Measurements from ENCODE around the gene FOXJ2.
A peak's percentile ranks its signal among the peaks of the same experiment; 100 is the strongest.
"Not testable (repeated sequence)": the region's sequence is repeated elsewhere in the genome, so short reads cannot be mapped to it uniquely, and the experiment has no call there.

FOXJ2 gene

DNA sequence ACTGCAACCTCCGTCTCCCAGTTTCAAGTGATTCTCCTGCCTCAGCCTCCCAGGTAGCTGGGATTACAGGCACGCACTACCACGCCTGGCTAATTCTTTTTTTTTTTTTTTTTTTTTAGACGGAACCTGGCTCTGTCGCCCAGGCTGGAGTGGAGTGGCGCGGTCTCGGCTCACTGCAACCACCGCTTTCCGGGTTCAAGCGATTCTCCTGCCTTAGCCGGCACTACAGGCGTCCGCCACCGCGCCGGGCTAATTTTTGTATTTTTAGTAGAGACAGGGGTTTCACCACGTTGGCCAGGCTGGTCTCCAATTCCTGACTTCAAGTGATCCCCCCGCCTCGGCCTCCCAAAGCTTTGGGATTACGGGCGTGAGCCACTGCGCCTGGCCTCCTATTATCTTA, 1.5 kb upstream of the FOXJ2 start:
- DNase-seq: not testable (repeated sequence)

DNA sequence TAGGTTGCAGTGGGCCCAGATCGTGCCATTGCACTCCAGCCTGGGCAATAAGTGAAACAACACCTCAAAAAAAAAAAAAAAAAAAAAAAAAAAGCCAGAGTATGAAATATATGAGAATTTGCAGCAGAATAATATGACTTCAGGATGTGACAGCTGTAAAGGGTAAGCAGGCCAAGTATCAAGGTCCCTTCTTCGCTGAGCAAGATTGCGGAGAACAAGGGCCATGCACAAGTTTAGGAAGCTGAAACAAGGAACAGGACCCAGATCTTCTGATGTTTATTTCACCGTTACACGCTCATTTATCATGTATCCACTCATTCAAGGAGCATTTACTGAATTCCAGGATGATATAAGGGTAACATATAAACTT, 659 bp upstream of the FOXJ2 start:
- DNase-seq: no peak

DNA sequence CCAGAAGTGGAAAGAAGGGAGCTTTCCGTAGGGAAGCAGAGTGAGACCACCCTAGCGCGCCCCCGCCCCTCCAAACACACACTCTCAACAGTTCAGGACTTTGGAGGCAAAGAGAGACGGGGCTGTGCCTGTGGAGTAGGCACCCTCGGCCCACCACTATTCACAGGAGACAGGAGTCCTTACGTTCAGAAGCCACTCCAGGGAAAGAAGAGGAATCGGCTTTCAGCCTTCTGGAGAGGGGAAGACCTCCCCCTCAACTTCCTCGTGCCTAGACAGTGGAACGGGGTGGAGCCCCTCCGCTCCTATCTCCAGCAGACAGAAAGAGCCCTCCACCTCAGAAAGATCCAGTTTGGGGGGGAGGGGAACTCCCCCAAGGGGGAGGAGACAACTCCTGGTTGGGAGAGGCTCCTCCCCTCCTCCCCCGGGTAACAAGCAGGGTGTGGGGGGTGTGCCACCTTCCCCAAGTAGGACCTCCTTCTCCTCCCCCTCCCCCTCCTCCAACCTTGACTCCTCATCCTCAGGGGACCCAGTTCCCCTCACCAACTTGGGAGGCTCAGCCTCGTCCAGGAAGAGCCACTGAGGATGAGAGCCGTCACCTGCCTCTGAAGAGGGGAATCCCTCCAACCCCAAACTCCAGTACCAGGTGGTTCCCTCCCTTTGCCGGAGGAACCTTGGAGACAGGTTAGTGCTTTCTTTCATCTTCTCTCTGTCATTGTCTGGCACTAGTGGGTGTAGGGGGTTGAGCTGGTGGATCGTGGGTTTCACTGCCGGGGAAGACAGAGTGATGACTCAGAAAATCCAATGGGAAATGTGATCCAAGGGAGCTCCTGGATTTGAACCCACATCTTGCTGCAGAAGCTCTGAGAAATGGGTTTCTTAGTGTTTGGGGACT, 883 bp downstream of the FOXJ2 start:
- DNase-seq: no peak

DNA sequence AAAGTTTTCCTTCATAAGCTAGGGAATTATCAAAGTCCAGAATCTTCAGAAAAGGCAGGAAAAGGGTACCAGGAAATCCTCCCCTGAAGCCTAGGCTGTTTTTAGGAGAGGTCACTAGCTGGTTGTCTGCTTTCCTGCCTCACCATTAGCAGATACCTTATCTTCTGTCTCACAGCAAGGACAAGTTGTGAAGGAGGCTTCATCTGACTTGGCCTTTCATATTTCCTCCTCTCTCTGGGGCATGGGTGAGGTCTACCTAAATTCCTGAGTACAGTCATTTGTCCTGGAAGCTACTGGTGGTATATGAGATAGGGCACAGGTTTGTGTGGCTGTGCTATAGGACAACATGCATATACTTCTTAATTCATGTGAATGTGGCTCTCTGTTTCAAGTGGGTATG, 2.3 kb downstream of the FOXJ2 start:
- DNase-seq: no peak

DNA sequence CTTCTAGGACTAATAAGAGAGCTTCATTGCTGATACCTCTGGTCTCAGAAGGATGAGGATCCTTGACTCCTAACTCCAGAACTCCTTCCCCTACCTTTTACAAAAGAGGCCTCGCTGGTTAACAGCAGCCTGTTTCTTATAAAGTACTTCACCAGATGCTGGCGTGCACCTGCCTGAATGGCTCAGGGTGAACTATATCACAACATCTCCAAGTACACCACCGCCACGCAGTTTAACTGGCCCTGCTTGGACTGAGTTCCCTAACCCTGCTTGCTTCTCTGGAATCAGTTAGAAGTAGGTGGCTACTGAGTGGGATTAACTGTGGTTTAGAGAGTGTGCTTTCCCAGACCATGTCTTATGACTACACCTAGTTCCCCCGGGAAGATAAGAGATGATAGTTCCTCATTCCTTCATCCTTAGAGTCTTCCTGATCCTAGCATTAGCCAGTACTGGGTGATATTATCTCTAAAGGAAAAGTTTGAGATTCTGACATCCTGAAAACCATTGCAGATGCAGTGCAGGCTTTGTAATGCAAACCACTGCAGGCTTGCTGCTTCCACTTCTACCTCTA, 3.0 kb downstream of the FOXJ2 start:
- DNase-seq: no peak

DNA sequence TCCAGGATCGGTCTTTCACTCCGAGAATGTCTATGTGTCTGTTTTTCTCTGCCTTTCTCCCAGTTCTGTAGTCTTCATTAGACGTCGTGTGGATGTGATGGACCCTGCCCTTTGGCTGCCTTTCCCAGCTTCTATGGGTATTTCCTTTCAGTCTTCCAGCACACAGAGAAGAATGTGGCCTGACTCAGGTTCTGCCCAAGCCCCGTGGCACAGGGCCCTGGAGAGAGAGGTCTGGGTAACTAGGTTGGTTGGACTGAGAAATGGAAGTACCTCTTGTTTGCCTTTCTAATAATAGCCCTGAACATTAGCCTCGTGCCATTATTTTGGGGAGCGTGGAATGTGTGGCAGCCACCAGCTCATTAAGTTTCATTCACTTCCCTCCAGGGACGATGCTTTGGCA, 3.8 kb downstream of the FOXJ2 start:
- no peak for DNase-seq

DNA sequence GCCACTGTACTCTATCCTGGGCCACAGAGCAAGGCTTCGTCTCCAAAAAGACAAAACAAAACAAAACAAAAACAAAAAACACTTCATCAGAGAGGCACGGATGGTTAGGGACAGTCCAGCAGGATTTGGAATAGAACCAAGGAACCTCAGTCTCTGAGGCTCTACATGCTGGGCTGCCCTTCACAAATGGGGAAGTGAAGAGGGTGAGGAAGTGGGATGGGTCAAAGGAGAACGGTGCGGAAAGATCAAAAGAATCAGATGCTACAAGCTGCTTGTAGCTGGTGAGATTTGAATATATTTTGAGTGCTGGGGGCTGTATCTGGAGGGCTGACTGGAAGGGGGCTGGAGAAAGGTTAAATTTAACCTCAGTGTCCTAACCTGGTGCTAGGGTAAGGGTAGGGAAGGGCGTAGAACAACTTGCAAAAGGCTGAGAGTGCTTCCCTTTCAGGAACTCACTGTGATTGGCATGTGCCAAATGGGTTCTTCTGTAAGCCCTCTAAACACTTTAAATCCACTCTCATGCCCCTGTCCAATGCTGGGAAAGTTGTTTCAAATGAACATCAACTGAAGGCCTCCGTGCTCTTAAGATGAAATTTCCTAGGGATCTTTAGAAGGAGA, 4.6 kb downstream of the FOXJ2 start:
- no peak for DNase-seq

DNA sequence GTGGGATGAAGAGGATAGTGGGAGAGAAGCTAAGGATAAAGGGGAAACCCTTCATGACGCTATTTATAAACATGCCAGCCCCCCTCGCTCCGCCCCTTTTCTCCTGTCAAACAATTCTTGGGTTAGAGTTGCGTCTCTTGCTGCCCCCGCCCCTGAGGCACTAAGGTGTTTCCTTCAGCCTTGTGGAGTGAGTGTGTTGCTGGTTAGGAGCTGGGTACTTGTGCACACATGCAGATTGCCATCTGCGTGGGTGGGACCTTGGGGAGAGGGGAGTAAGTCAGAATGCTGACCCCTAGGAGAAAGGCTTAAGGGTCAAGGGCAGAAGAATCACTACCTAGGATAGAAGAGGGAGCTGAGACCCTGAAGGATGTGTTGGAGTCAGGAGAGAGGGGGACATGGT, 5.4 kb downstream of the FOXJ2 start:
- no peak for DNase-seq

DNA sequence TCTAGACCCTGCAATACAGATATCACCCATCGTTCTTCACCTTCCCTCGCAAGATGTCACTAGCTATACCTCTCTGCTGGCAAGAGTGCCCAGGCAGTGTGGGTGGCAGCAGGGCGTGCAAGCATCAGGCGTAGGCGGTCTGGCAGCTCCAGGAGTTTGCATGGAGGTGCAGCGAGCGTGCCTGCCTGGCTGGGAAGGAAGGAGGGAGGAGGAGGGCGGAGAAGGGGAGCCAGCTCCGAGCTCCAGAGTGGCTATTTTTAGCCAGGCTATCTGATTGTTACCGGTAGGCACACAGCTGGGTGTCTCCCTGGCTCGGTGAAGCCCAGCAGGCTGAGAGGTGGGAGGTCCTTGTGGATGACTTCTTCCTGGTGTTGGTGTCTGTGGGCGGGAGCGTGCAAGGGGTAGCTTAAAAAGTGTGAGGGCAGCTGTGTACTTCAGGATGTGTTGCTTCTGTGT, 6.2 kb downstream of the FOXJ2 start:
- no peak for DNase-seq

DNA sequence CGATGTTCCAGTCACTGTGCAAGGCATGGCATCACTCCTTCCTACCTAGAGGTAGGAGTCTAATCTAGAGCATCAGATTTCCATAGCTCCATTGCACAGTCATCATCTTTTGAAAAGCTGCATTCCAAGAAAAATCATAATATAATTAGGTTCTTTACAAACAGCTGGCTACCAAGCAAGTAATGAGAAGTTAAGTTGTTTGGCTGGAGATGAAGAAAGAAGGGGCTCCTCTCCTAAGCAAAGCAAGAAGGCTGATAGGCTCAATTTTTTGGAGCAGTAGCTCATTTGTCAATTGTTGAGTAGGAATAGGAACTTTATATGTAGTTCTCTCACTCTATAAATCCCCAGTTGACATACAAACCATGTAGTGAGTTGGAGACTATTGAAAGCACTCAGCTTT, 8.3 kb downstream of the FOXJ2 start:
- no peak for DNase-seq

DNA sequence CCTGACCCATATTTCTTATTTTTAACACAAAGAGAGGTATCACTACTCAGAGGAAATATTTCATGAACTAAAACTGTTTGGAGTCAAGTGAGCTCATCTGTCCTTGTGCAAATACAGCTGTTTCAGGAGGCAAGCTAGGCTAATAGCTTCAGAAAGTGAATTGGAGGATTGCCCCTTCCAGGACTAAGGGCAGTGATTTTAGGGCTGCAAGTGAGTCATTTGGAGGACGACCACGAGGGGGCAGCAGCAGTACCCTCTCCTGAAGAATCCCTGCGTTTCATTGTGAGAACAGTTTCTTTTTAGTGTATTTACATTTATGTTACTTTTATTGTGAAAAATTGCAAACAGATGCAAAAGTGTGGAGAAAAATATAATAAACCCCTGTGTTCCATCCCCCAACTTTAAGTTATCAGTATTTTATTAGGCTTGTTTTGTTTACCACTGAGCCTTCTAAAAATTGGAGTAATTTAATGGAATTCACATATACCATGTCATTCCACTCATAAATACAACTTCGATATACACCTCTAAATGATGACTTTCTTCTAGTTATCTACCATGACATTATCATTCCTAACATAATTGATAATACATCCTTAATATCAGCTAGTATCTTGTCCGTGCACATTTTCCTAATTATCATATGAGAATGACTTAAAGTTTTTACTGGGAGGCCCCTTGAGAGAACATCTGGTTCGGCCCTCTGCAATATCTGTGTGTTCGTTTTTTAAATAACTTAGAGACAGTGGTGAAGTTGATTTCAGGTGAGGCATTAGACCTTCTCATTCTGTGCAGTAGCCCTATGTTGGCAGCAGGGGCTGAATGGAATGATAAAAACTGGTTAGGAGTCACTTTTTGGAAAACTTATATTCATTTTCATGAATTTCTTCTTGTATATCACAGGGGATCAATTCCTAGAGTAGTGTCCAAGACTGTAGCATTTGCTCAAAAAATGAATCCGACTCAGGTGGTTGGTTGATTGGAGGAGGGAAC, 13.7 kb downstream of the FOXJ2 start:
- peak; percentile 70 for DNase-seq

DNA sequence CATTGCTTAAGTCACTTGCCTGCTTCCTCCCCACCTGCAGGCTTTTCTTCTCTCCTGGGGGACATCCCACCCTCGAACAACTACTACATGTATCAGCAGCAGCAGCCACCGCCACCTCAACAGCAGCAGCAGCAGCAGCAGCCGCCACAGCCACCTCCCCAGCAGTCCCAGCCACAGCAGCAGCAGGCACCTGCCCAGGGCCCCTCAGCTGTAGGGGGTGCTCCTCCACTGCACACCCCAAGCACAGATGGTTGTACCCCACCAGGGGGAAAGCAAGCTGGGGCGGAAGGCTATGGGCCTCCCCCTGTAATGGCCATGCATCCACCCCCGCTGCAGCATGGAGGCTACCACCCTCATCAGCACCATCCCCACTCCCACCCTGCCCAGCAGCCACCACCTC, 15.3 kb downstream of the FOXJ2 start:
- no peak for DNase-seq

DNA sequence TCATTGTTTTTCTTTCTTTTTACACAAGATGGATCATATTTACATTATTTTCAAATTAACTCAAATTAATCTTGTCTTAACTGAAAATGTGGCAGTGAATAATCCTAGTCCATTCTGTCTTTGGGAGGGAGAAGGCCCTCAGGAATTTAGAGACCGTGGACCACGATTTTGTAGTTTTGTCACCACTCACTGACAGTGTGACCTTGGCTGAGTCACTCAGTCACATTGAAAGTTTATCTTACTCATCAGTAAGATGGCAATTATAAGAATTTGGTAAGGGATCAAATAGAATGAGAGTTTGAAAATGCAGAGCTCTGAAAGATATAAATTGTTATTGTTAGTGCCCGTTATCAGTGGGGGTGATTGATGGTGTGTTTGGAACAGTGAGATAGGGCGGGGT, 16.4 kb downstream of the FOXJ2 start:
- DNase-seq: no peak

DNA sequence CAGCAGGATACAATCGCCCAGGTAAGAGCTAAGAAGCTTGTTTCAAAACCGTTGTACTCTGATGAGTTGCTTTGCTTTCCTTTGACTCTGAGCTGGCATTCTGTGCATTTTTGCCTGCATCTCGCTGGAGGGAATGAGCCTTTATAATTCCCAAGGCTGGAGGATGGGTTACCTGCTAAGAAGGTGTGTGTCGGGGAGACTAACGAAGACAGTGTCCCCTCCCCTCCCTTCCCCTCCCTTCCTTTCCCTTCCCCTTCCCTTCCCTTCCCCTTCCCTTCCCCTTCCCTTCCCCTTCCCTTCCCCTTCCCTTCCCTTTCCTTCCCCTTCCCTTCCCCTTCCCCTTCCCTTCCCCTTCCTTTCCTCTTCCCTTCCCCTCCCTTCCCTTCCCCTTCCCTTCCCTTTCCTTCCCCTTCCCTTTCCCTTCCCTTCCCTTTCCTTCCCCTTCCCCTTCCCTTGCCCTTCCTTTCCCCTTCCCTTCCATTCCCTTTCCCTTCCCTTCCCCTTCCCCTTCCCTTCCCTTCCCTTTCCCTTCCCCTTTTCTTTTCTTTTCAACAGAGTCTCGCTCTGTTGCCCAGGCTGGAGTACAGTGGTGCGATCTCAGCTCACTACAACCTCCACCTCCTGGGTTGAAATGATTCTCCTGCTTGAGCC, 18.2 kb downstream of the FOXJ2 start:
- no peak for DNase-seq

DNA sequence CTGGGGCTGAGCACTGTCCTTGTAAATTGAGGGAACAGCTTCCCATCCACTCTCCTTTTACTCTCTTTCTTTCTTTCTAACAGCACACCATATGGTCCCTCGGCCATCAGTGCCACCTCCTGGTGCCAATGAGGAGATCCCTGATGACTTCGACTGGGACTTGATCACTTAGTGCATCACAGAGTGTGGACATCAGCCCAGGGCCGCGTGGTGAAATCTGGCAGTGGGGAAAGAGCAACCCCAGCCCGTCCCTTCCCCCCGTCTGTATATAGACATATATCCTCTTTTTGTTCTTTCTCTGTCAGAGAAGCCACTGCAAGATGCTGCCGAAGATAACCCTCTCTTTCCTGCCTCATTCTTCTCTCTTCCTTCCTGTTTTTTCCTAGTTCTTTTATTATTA, 20.2 kb downstream of the FOXJ2 start:
- no peak for DNase-seq

DNA sequence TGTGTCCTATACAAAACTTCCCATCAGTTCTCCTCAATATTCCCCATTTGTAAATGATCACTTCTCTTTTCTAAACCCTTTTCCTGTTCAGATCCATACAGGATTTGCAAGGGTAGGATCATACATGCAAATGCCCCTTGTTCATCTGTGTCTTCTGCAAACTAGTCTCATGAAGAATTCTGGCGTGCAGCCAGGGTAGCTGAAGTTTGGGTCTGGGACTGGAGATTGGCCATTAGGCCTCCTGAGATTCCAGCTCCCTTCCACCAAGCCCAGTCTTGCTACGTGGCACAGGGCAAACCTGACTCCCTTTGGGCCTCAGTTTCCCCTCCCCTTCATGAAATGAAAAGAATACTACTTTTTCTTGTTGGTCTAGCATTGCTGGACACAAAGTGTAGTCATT, 22.3 kb downstream of the FOXJ2 start:
- DNase-seq: no peak

DNA sequence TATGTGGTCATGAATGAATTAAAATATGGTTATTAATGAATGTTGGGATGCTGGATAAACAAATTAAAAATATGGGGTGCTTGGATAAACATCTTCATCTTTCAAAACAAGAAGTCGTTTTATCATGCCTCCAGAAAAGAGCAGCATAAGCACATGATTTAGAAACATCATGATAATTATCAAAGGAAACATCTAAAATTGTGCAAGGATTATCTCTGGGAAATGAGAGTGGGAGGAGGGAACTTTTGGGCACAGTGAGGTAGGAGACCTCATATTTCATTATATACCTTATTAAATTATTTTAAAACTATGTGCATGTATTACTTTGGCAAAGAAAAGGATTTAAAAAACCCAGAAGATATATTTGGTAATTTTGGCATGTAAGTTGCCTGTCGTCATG, 24.8 kb downstream of the FOXJ2 start:
- DNase-seq: no peak

DNA sequence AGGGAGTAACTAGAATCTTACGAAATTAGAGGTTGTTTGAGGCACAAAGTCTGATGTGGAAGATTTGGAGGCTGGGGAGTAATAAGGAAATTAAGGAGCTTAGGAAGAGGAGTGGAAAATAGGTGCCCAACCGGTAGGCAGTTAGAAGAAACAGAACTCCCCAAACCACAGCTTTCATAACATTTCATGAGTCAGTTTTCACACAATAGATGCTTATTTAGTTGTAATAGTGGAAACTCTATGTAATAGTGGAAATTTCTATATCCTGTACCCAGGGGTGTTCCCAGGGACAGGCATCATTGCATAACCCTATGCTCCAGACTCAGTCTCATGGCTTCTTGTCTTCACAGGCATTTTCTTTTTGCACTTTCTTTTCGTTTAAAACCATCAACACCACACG, 25.3 kb downstream of the FOXJ2 start:
- no peak for DNase-seq

DNA sequence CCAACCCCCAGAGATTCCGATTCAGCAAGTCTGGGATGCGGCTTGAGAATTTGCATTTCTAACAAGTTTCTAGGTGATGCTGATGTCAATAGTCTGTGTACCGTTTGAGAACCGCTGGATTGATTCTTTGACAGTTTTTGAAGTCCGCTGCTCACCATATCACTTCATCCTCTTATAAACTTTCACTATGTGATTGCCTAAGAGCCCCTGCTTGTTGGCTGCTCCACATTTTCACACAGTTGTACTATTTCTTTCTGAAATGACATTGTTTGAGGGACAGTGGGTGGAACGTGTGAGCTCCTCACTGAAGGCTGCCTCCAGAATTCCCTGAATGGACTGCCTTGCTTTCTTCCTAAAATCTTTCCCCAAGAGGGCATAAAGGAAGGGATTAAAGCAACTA, 26.0 kb downstream of the FOXJ2 start:
- DNase-seq: no peak

DNA sequence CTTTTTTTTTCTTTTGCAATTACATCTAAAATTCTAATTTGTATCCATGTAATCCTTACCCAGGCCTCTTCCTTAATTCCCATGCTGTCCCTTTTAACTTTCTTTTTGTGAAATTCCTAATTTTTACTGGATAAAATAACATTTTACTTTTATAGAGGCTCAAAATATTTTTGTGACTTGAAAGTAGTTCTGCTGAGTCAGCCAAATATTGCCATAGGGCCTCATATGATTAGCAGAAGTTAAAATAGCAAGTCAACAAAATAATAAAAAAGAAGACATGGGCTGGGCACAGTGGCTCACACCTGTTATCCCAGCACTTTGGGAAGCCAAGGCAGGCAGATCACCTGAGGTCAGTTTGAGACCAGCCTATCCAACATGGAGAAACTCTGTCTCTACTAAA, 31.6 kb downstream of the FOXJ2 start:
- no peak for DNase-seq

DNA sequence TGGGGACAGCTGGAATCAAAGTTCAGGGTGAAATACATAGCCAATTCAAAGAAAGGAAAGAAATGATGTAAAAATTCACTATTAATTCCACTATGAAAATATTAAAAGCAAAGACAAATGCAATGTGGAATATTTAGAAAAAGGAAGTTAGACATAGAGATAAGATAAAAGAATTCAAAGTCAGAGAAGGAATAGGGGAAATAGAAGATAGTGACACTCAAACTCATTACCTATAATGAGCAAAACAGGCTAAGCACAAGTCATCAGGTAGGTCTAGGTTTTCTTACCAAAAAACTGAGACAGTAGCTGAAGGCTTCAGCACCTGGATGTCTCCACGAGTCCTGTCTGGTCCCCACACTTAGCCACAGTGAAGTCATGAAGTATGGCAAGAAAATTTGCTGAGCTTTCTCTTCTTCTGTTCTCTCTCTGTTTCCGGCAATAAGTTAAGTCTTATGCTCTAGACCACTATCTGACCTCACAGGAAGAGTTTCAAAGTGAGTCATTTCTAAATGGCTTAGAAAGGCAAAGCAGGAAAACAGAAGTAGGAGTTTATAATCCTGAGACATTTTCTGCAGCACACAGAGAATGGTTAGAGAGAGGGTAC, 33.6 kb downstream of the FOXJ2 start, which contains the start of gene C3AR1:
Gene C3AR1, minus strand, starts transcription at position 369 of the 604 bp plus-strand sequence. CDS start 6,174 bp downstream, outside the sequence.
- peak; percentile 58 for DNase-seq

DNA sequence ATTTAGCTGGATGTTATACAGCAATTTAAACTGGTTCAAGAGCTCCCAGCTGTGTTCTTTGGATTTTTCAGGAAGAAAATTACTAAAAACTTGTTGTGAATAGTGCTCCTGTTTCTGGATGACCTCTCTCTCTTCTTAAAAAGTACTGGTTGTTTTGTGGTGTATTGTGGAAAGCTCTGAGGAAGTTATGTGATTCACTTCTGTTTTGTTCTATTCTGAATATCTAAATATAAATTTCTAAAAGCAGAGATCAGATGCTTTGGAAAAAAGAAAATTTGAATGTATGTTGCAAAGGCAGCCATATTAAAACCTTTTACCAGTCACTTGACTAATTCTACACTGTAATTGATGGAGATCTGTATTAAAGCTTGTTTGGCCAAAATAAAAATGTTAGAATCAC, 37.1 kb downstream of the FOXJ2 start:
- no peak for DNase-seq

Measured in KG1 (cell line).